HG03095 (cell line): ENCODE data around the gene RBBP8NL.

Experiments
- ATAC-seq: cut with Tn5 transposase; IDR thresholded peaks from one replicate; pipeline ENCODE4 v1.9.1; 2021; ENCODE audit warnings: moderate library complexity; ENCODE audit not compliant: unreplicated experiment

RBBP8NL gene

DNA sequence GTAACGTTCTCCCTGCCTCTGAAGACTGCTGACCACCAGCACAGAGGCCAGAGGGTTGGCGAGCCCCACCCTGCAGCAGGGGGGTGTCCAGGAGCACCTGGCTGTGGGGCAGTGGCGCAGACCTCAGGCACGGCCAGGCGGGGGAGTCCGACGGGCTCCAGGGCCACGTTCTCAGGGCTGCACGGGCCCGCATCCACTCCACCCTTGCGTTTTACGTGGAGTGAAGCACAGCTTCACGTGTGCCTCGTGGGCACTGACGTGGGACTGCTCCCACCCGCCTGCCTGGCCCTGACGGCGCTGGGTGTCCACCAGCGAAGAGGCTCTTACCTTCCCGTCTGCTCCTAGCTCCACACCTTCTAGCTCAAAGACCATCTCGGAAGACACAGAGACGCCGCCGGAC is 33.5 kb downstream of the RBBP8NL start:
- no peak for ATAC-seq

DNA sequence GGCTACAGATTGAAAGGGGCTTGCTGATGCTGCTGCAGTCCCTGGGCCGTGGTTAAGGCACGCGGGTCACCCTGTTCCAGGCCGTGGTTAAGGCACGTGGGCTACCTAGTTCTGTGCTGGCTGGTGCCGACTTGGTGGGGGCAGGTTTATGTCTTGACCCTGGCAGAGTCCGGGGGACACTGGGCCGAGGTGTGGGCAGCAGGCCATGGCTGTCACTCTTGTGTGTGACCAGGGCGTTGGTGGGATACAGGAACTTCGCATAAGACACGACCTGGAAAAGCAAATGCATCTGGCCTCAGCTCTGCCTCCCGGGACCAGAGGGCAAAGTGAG is 34.0 kb downstream of the RBBP8NL start:
- ATAC-seq: no peak

DNA sequence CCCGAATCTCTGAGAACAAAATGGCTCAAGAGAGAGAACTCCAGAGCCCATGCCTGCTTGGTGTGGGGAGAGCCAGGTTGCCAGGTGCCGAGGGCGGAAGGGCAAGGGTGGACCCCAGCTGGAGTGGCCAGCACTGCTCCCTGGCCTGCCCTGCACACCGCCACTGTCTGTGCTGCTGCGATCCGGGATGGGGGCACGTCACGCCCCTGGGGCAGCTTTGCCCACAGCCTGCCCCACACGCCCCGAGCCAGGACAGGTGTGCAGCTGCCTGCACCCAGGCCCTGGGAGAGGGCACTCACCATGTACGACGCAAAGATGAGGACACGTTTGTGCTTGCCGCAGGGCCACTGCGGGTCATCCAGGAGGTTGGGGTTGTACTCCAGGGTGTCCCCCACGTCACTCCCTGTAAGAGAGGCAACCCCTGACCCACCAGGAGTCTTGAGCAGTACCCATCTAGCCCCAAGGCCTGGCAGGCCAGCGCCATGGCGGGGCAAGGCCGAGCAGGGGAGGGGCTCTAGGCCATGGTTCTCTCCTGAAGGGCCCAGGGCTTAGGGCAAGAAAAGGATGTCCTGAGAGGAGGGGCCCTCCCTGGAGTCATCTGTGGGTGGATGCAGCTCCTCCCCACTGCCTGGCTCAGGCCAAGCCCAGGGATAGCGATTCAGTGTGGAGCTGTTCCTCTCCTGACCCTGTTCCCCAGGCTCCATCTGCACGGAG is 34.6 kb downstream of the RBBP8NL start:
- ATAC-seq: no peak

DNA sequence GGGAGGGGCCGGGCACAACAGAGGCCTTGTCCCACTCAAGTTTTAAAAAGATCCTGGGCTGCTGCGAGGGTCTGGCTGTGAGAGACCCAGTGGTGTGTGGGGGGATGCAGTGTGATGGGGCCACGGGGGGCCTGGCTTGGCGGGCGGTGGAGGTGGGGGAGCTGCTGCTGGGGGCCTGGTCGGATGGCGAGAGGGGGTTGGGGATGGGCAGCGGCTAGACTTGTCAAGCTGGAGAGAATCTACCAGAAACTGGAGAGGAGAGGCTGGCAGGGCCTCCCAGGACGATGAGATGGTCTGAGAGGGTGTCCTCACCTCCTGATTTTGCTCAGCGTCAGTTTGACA is 35.3 kb downstream of the RBBP8NL start:
- no peak for ATAC-seq

DNA sequence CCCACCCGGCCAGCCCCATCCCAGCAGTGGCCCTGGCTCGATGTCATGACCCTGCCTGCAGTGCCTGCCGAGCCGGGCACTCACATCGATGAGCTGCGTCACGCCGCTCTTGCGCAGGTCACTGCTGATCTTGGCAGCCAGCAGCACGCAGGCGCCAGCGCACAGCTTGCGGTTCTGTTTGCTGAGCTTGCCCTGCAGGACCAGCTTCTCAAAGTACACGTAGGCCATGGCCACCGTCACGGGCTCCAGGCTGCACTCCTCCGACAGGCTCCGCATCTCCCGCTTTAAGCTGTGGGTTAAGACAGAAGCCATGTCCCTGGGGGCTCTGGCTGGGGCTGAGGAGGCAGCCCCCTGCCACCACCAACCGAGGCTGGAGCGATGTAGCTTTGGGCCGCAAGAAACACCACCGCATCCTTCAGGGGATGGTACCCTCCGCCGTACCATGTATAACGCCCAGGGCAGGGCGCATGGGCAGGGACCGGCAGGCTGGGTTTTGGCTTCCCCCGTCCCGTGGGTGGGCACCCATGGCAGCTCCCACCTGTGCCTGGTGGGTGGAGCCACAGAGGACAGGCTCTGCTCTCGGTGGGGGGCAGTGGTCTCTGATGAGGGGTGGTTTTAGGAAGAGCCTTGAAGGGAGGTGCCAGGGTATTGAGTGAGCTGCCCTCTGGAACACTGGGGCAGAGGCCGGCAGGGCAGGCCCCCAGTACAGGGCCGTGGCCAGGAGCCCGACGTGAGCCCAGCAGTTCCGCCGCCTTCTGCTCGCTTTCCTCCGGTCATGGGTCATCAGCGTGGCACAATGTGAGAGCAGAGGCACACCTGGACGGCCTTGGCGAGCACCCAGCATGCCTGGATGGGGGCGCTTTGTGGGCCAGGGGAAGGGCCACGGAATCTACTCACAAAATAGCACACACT is 35.9 kb downstream of the RBBP8NL start:
- no peak for ATAC-seq

DNA sequence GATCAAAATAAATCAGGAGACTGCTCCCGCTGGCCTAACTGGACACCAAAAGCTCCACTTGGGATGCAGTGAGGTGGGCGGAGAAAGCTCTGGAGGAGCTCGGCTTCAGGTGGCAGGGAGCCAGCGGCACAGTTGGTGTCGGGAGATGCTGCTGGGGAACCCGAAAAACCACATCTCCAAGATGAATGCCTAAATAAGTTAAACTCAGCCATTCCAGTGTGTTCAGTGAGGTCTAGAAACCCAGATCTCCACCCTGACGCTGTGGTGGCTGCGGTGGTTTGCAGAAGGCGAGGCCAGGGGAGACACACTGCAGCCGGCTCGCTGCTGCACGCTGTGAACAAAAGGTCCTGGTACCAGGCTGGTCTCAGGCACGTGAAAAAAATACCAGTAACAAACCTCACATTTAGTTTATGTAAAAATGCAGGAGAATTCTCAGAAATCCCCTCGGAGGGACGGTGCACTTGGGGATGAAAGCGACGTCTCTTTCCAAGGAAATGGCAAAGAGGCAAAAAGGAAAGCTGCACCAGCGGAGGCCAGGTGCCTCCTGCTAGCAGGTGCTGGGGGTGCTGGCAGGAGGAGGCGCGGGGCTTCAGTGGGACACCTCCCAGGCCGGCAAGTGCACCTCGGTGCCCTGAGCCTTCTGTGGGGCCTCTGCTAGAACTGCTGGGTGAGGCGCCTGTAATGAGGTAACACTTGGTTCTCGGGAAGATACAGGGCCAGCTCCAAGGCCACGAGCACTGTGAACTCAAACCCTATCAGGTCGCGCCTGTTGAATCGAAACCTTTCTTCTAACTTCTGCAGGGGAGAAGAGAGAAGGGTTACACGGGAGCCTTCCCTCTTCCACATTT is 36.8 kb downstream of the RBBP8NL start:
- ATAC-seq: no peak

DNA sequence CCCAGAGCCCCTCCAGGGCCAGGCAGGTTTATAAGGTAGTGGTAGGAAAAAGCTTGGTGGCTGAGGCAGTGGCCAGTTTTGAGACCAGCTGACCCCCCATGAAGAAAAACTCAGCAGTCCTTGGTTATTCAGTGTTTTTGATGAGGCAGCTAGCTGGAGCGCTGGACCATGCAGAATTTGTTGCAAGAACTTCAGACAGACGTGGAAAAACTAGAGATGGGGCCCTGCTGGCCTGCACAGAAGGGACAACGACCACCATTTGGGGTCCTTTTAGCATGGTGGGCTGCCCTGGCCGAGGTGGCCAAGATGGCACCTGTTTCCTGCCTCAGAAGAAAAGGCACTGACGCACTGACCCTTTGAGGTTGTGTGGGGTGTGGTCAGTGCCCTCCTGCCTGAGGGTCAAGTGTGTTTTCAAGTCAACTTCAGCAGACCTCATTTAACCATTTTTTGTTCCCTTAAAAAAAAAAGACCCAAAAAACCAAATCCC is 37.7 kb downstream of the RBBP8NL start:
- no peak for ATAC-seq

DNA sequence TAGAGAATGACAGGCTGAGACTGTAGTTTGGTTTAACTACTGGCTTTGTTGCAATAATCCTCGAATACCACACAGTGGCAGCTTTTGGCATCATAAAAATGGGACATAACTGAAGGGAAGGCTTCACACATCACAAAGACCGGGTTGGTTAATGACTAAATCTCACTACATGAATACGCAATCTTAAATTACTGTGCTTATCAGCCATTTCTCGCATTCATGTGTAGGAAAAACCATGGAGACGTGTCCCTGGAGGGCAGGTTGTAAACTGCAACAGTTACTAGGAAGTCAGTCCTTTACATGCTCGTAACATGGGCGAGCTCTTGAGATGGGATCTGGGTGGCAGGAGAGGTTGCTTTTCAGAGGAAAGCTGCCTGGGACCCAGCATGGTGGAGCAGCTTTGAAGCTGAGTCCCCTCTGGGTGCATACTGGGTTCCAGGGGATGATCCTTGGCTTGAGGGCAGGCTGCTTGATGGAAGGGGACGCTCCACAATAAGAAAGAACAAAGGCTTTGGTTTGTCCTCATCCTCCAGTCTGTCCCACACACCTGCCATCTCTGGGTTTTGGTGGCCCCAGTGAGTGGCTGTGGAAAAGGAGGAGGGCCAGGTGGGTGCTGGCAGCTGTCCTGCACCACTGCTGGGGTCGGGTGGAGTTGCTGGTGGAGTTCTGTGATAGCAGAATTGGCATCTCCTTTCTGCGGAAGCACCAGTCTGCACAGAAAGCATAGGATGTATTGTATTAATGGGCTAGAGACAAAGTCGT is 38.3 kb downstream of the RBBP8NL start:
- ATAC-seq: no peak

DNA sequence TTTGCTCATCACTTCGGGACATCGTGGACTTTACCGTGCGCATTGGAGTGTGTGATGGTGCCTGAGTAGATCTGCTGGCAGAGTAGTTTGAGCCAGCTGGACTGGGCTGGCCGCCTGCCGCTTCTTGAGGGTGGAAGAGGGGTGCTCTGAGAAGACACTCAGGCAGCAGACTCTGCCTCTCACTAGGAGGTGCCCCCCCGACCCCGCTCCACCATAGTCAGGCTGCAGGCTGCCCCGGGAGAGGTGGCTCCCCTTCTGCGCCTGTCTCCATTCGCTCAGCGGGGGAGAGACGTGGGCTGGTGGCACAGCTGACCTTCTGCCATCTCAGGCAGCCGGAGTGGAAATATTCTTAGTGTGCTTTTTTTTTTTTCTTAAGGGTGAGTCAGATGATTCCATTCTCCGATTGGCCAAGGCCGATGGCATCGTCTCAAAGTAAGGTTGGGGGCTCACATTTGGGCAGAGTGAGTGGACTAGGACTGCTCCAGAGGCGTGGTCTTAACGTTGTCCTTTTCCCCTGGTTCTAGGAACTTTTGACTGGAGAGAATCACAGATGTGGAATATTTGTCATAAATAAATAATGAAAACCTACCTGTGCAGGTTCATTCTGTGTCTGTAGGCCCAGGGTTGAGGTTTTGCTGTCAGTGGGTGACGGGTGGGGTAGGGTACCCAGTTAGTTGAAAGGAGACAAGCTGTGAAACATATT is 39.3 kb downstream of the RBBP8NL start:
- no peak for ATAC-seq

DNA sequence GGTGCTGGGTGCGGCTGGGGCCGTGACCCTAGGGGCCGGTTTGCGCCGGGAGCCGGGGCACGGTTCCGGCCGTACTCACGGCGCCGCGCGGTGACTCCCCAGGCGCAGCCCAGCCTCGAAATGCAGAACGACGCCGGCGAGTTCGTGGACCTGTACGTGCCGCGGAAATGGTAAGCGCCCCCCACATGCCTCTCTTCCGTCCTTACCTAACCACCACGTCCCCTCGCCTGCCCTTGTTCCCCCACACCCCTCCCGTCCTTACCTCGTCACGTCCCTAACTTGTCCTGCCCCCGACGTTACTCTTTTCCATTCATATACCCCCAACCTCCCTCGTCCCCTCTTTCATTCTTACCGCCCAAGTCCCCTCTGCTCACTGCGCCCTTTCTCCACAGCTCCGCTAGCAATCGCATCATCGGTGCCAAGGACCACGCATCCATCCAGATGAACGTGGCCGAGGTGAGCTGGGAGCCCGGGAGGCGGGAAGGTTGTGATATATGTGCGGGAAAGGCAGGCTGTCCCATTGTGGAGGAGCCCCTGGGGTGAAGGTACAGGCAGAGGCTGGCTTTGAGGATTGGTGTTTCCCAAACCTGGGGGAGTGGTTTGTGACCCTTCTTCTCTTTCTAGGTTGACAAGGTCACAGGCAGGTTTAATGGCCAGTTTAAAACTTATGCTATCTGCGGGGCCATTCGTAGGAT is 40.0 kb downstream of the RBBP8NL start:
- no peak for ATAC-seq

DNA sequence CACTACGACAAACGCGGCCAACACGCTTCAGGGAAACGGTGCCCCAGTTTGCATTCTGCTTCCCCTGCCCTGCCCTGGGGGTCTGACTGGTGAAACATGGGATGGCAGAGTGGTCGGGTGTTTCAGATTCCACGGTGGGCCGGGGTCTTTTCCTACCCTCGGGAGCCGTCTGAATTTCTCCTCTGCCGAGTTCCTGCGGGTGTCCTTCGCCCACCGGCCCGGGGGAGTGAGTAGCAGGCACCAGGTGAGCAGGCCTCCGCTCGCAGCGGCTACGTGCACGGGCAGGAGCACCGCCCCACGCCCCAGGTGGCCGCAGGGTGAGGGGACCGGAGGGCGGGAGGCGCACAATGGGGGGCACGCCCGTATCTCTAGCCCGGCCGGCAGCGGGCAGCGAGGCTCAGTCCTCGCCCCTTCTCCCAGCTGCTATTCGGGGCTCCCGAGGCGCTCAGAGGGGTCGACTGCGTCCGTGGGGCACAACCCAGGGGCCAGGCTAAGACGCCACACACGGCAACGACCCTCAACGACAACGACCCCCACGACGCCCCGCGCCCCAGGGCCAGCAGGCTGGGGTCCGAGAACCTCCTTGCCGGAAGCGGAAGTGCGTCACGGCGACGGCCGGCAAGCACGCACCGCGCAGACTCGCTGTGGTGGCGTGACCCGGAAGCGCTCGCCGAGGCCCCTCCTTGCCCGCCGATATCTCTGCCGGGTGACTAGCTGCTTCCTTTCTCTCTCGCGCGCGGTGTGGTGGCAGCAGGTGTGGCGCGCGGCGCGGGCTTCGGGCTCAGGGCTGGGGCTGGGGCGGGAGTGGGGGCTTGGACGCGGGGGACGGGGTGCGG is 40.7 kb downstream of the RBBP8NL start, which contains the start of gene RPS21:
RPS21 (plus strand) TSS at position 721 of the 836 bp plus-strand sequence. CDS start 236 bp downstream, outside the sequence.
- ATAC-seq: peak; percentile 86

DNA sequence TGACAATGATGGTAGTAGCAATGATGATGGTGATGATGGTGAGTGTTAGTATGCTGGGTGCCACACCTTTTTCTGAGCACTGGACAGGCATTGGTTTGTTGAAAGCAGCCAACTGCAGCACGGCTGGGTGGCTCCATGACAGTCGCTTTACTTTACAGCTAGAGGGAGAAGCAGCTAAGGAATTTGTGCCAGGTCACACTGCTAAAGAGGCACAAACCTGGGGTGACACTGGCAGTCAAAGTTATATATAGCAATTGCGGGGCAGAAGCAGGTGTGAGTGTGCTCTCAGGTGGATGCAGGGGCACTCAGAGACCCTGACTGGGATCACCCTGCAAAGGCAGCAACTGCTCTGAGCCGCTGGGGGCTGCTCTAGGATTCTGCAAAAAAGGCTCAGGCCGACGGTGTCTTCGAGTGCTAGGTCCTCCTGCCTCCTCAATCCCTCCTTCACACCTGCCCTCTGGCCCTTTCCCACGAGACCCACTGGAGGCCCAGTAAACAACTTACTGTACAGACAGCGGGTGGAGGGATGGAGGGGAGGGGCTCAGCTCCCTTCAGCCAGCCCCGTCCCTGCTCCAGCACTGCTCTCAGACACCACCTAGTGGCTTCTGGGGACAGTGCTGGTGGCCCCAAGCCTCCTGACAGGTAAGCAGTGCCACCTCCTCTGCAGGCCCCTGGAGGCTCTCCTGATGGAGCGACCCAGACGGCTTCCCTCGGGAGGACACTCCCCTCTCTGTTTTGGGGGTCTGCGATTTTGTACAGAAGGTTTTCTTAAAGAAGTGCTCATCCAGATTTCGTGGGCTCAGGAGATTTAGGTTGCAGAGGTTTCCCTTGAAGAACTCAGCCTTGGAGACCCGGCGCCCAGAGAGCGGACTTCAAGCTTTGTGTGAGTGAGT is 44.8 kb downstream of the RBBP8NL start:
- peak; percentile 56 for ATAC-seq

DNA sequence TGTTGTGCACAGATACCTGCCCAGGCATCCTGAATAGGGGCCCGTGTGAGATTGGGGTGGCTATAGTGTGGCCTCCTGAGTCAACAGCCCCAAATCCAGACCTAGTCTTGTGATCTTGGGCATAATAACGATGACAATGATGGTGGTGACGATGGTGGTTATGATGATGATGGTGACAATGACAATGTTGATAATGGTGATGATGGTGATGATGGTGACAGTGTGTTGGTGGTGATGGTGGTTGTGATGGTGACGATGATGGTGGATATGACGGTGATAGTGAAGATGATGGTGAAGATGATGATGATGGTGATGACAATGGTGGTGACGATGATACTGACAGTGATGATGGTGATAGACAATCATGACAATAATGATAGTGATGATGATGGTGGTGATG is 45.5 kb downstream of the RBBP8NL start:
- ATAC-seq: no peak

DNA sequence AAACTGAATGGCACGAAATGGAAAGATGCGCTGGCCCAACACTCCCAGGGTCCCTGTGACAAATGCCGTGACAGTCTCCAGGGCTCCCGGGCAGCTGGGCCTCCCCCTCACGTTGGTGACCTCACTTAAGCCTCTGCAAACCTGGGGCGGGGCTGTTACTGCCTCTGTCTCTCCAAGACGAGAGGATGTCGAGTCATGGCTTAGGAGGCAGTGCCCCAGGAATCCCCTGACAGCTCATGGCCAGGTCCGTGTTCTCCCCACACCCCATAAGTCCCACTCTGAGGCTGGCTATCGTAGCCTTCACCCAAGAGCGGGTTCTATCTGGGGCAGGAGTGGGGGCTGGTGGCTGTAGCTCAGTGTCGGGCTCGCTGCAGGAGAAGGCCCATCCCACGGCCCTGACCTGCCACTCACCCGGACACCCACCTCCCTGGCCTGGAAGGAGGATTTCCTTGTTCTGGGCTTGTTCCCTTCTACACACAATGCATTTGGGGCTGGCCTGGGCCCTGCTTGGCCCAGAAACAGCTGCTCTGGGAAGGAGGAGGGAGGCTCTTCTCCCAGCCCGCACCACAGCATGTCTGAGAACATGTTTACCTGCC is 46.0 kb downstream of the RBBP8NL start:
- ATAC-seq: no peak

DNA sequence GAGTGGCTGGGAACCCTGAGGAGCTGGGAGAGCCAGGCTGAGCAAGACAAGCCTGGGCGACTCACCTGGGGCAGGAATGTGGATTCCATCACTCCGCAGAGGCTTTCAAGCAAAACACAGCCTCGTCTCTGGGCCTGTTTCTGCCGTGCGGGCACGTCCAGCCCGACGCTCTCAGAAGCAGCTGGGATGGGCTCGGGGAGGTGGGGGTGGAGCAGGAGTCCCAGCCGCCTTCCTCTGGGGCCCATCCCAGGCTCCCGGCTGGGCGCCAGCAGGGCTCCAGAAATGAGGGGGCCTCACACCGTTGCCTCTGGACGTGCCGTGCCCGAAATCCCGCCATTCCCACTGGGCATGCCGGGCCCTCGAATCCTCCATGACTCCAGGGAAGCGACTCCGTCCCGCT is 49.1 kb downstream of the RBBP8NL start:
- no peak for ATAC-seq

DNA sequence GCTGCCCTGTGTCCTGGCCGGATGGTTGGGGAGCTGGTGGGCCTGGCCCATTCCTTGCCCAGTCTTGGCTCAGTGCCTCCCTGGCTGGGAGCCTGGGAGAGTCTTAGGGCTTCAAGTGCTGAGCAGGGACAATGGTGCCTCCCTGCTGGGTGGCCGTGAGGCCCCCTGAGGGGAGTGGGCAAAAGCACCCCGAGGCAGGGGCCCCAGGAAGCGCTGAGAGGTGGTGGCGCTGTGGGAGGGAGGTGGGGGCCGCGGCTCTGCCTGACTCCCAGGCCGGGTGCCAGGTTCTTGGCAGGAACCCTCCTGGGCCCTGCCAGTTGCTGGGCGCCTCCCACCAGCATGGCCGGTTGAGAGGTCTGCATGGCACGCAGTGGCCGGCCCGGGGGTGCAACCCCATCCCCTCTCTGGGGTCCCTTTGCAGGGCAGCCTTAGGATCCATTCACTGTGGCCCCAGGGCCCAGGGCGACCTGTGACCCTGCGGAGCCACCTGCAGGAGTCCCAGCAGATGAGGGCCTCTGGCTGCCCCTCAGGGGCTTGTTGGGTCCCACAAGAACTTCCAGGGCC is 49.6 kb downstream of the RBBP8NL start:
- ATAC-seq: no peak

DNA sequence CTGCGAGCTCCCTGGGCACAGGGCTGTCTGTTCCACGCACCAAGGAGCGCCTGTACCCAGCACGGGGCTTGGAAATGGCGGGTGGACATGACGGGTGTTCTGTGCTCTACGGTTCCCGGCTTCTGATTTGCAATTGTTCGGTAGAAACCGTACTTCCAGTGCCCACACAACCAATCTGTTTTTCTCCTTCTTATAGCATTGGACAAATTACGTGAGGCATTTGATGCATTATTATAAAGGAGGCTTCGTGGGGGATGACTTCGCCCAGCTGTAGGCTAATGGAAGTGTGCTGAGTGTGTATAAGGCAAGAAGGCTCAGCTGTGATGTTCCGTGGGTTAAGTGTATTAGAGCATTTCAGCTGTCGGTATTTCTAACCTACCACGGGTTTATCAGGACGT is 50.3 kb downstream of the RBBP8NL start:
- no peak for ATAC-seq
